GM12892 (cell line): ENCODE data around the gene GAL3ST2.

Source experiments
- POLR2A ChIP-seq: IDR thresholded peaks from 2 replicates; pipeline ENCODE4 v1.6.1; 2011; ENCODE audit warnings: low read depth, low read length, control low read depth
- POLR2AphosphoS5 ChIP-seq: IDR thresholded peaks from 2 replicates; pipeline ENCODE4 v1.6.1; 2011; ENCODE audit warnings: low read depth, low read length, control low read depth

DNA sequence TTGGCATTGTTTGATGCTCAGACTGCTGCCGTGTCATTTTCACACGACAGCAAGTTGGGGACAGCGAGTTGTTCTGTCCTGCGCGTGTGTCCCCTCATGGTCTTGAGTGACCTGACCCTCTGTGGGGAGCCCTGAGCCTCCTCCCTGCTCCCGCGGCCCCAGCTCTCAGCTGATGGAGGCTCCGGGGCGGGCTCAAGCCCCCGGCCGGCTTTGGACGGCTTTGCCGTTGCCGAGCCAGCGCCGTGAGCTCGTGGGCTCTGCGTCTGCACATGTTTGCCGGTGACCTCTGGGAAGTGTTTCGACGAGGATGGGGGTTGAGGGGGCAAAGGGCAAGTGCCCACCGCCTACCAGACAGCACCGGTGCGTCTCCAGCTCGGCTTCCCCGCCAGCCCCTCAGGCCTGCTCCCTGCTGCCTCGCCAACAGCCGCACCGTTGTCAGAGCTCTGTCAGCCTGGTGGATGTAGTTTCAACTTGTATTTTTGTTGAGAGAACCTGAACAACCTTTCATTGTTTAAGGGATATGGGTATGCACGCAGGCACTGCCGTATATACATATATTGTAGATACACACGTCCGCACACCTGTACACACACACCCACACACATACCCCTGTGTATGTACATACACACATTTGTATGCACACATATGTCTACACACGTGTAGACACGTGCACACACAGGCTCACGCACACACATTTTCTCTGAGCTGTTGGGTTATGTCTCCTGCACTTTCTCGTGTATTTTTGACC, 68.4 kb downstream of the GAL3ST2 start:
- TF ChIP-seq POLR2AphosphoS5, result no peak
- TF ChIP-seq POLR2A, result no peak
